Stimulated activated naive CD8-positive, alpha-beta T cell treated with anti-CD3 and anti-CD28 coated beads, Interleukin-15, amount 100 ng/mL, for 72 hours (primary cell): ENCODE results near the gene GSDME.

Experiments used
- ATAC-seq: fragments of 150-1000 bp; cut with Tn5 transposase; 2 replicates; pipeline ENCODE4 v1.10.0; 2021; ENCODE audit warnings: mild to moderate bottlenecking, moderate library complexity
- DNase-seq, 2 donors: peaks; one replicate each; pipeline ENCODE4 v3.0.0; 2021 to 2022
- H3K27ac Mint-ChIP-seq, 2 donors: one replicate each; pipeline ENCODE4 v1.8.0; 2022; ENCODE audit warnings: mild to moderate bottlenecking in 2 of 2, mixed read lengths in 2 of 2, moderate library complexity in 2 of 2
- H3K27me3 Mint-ChIP-seq: one replicate; pipeline ENCODE4 v1.8.0; 2022; ENCODE audit warnings: mixed read lengths
- H3K4me1 Mint-ChIP-seq: one replicate; pipeline ENCODE4 v1.8.0; 2022; ENCODE audit warnings: mild to moderate bottlenecking, mixed read lengths
- H3K4me3 Mint-ChIP-seq, 2 donors: one replicate each; pipeline ENCODE4 v1.8.0; 2022; ENCODE audit warnings: mild to moderate bottlenecking in 2 of 2, mixed read lengths in 2 of 2, moderate library complexity in 1 of 2
- H3K9me3 Mint-ChIP-seq, 2 donors: one replicate each; pipeline ENCODE4 v1.8.0; 2022; ENCODE audit warnings: mixed read lengths in 2 of 2

GSDME gene

DNA sequence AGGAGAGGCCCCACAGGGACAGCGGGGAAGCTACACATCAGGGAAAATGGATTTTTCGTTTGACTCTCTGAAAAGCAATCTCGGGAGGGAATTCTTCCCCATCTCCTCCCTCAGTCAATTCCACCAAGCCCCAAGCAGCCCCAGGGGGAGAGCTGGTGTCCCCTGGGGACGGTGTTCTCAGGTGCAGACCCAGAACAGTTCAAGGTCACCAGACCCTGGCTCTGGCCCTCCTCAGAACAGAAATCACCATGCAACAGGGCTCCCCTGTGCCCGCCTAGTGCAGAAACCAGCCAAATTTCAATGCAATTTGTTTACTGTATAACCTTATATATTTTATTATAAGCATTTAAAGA lies 34.1 kb downstream of the GSDME start:
- DNase-seq, result no peak
- Mint-ChIP-seq H3K4me1 (peaks cover 16% of the 10 kb centered on the region), H3K27ac (no peak overlapping the region), H3K9me3 (no peaks in the 10 kb centered on the region), H3K27me3 (peaks cover 52% of the 10 kb centered on the region), H3K4me3 (no peak overlapping the region)
- ATAC-seq, result no peak

DNA sequence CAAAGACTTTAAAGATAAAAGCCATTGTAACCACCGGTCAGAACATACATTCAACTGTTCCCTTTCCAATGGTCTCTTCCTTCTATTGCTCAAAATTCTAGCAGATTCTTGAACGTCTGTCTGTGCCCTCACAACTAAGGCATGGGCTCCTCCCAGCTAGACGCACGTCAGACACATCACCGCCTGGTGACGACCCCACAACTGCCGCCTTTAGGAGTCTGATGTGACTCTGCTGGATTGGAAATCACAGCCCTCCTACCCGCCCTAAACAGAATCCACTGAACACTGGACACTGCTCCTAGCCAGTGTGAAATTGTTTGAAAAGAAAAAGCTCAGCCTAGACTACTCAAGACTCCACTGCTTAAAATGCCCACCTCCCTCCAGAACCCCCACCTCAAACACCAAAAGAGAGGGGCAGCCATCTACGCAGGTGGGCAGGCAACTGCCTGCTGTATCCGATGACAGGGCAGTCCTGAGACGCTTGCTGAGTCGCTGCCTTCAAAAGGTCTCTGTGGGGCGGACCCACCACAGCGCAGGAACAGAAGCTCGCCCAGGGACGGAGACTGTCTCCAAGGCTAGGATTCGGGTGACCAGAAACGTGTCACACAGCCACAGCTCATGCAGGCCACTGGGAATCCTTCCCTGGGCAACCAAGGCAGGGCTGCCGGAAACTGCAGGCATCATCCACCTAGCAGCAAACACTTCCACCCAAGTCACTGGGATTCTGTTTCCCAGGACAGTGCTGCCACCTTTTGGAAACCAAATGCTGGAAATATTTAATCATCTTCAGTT lies 34.7 kb downstream of the GSDME start:
- Mint-ChIP-seq H3K4me3 (no peak overlapping the region), H3K9me3 (no peaks in the 10 kb centered on the region), H3K27me3 (peaks cover 46% of the 10 kb centered on the region), H3K4me1 (peaks cover 10% of the 10 kb centered on the region), H3K27ac (no peak overlapping the region)
- no peak for ATAC-seq
- no peak for DNase-seq

- H3K27ac Mint-ChIP-seq, result no peak overlapping the region
- no peaks in the 10 kb centered on the region for H3K4me1 Mint-ChIP-seq
- H3K4me3 Mint-ChIP-seq, result no peak overlapping the region
- peaks cover 44% of the 10 kb centered on the region for H3K27me3 Mint-ChIP-seq
- ATAC-seq (no peak), DNase-seq (no peak)
- H3K9me3 Mint-ChIP-seq, result no peaks in the 10 kb centered on the region
Observed at GRCh38 chr7:24721481-24722001, 35.7 kb downstream of the GSDME start.

GRCh38 chr7:24720283-24720682 lies 37.0 kb downstream of the GSDME start:
- Mint-ChIP-seq H3K9me3 (no peaks in the 10 kb centered on the region), H3K4me1 (peaks cover 7% of the 10 kb centered on the region), H3K27ac (no peak overlapping the region), H3K4me3 (no peak overlapping the region), H3K27me3 (peaks cover 46% of the 10 kb centered on the region)
- DNase-seq (no peak), ATAC-seq (no peak)

DNA sequence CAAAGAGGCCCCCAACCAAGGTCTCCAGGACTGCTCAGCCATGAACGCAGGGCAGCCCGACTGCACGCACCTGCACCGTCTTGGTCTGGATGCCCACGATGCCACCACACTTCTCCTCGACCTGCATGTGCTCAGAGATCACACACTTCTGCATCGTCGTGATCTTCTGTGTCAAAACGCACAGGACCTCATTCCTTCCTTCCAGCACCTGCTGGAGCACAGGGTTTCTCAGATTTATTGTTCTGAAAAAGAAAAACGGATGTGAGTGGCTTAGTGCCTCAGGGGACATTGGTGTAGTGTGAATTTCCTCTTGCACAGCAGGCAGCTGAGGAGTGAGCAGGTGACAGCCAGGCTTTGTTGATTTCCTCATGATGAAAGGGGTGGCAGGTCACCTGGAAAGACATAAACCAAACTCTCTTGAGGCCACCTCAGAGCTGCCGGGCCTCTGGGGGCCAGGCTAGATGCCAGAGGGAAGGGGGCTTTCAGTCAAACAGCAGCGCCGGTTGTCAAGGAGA lies 38.2 kb downstream of the GSDME start:
- ATAC-seq, result no peak

GRCh38 chr7:24718431-24718831 lies 38.8 kb downstream of the GSDME start:
- peaks cover 10% of the 10 kb centered on the region for H3K4me1 Mint-ChIP-seq
- DNase-seq, result no peak
- no peak for ATAC-seq
- no peaks in the 10 kb centered on the region for H3K9me3 Mint-ChIP-seq
- peaks cover 53% of the 10 kb centered on the region for H3K27me3 Mint-ChIP-seq
- no peak overlapping the region for H3K27ac Mint-ChIP-seq
- H3K4me3 Mint-ChIP-seq, result no peak overlapping the region

More for the DNA sequence above, 38.2 kb downstream of the GSDME start:
- Mint-ChIP-seq H3K27ac (no peak overlapping the region), H3K27me3 (peaks cover 48% of the 10 kb centered on the region), H3K4me1 (peaks cover 10% of the 10 kb centered on the region), H3K4me3 (no peak overlapping the region), H3K9me3 (no peaks in the 10 kb centered on the region)
- no peak for DNase-seq

DNA sequence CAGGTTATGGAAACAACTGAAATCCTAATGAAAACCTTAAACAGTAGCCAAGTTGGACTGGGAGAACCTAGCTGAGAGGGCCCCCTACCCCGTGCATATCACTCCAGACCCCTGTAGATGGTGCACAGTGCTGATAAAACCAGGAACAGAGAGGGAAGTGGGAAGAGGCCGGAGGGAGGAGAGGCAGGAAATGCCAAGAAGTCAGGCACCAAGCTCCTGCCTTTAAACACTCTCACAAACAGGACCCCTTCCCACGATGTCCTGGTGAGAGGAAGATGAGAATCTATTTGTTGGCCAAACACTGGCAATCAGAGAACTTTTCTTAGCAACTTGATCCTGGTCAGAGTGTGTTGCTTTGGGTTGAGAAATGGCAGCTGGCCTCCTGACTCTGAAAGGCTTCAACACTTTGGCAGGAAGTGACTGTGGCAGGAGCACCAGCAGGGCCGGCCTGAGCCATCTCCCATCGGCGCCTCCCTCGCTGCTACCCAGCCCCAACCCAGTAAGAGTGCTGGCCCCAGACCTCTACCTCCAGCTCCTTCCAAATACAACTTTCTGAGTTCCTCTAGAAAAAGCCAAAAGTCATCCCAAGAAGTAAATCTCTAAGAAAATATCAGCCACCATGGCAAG lies 39.5 kb downstream of the GSDME start:
- no peak overlapping the region for H3K4me3 Mint-ChIP-seq
- no peaks in the 10 kb centered on the region for H3K9me3 Mint-ChIP-seq
- ATAC-seq, result no peak
- peaks cover 59% of the 10 kb centered on the region for H3K27me3 Mint-ChIP-seq
- DNase-seq, result no peak
- H3K27ac Mint-ChIP-seq, result no peak overlapping the region
- H3K4me1 Mint-ChIP-seq, result peaks cover 10% of the 10 kb centered on the region

GRCh38 chr7:24717247-24717622 lies 40.0 kb downstream of the GSDME start:
- peak overlapping the region in 1 of 2 donors; percentile 45 for H3K27ac Mint-ChIP-seq
- H3K27me3 Mint-ChIP-seq, result peaks cover 59% of the 10 kb centered on the region
- DNase-seq (no peak), ATAC-seq (no peak)
- H3K4me1 Mint-ChIP-seq, result peaks cover 10% of the 10 kb centered on the region
- H3K4me3 Mint-ChIP-seq, result no peak overlapping the region
- no peaks in the 10 kb centered on the region for H3K9me3 Mint-ChIP-seq

DNA sequence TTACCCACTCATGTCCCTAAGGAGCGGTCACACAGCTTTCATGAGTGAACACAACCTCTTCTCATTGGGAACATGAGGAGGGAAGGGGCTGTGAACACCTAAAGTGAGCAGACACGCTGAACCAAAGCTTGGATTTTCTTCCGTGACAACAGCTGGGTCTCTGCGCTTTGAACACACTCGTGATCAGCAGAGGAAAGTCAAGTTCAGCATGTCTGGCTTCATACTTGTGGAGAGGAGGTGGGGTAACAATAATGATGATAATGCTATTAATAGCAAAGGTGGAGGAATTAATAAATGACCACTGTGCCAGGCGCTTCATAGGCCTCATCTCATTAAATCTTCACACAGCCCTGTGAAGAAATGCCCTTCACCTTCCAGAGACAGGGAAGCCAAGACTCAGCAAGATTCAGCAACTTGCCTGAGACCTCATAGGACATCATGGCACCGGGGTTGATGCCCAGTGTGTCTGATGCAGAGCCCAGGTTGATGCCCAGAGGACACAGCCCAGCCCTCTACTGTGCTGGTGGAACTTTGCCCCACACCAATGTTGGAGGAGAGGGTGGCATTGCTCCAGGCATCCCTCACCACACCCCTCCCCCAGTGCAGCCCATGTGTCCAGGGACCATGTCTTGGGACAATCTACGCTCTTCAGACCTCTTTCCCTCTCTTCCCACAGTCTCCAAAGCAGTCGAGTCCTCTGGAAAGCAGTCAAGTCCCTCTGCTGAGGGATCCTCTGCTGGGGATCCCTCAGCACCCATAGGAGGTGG lies 40.6 kb downstream of the GSDME start:
- DNase-seq (no peak), ATAC-seq (no peak)
- Mint-ChIP-seq H3K9me3 (no peaks in the 10 kb centered on the region), H3K27me3 (peaks cover 62% of the 10 kb centered on the region), H3K4me1 (peaks cover 10% of the 10 kb centered on the region), H3K27ac (no peak overlapping the region), H3K4me3 (no peak overlapping the region)

DNA sequence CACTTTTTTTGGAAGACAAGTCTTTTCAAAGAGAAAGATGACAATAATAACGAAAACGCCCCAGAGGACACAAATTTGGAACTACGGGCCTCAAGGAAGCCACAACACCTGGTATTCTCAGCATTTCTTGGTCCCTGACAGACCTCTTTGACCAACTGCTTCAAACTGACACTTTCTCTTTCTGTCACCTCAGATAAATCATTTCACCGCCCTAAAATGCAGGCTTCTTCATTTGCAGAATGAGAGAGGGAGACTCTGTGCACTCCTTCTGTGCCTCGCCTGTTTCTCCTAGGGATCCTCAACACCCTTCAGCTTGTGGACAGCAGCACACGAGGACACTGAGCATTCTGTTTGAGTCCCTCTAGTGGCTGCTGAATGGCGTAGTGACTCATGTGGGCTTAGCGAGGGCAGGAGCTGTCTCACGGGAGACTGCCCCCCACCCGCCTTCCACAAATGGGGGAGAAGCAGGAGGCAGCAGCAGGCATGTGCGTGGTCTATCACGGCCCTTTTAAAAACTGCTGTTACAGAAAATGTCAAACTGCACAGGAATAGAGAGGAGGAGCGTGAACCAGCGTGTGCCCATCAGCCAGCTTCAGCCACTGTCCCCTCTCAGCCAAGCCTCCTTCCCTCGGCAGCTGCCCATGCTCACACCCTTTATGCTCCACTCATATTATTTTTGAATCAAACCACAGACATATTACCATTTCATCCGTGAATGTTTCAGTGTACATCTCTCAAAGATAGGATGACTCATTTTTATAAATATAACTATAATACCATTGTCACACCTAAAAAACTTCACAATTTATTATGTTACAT lies 41.4 kb downstream of the GSDME start:
- Mint-ChIP-seq H3K4me3 (no peak overlapping the region), H3K9me3 (no peaks in the 10 kb centered on the region), H3K27ac (peak overlapping the region in 1 of 2 donors; percentile 56), H3K27me3 (peaks cover 62% of the 10 kb centered on the region), H3K4me1 (peaks cover 10% of the 10 kb centered on the region)
- DNase-seq, result no peak
- ATAC-seq, result peak; percentile 66

- H3K27ac Mint-ChIP-seq, result no peak overlapping the region
- H3K4me1 Mint-ChIP-seq, result peaks cover 10% of the 10 kb centered on the region
- H3K4me3 Mint-ChIP-seq, result no peak overlapping the region
- no peaks in the 10 kb centered on the region for H3K9me3 Mint-ChIP-seq
- DNase-seq (no peak), ATAC-seq (no peak)
- H3K27me3 Mint-ChIP-seq, result peaks cover 62% of the 10 kb centered on the region
Observed at GRCh38 chr7:24715171-24715570, 42.1 kb downstream of the GSDME start.

DNA sequence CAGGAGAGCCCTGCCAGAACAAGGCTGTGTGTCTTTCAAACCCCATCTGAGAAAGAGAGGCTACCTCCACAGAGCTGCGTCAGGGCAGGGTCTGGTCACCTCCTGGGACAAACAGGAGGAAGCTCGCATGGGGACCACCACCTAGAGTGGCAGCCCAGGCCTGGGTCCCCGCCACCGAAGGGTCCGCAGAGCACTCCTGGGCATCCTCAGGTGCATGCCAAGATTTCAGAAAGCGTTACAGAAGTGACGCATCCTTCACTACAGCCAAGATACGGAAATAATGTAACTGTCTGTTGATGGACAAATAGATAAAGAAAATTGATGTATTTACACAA lies 42.6 kb downstream of the GSDME start:
- Mint-ChIP-seq H3K27me3 (peaks cover 59% of the 10 kb centered on the region), H3K4me3 (no peak overlapping the region), H3K4me1 (peaks cover 10% of the 10 kb centered on the region), H3K9me3 (no peaks in the 10 kb centered on the region), H3K27ac (peak overlapping the region in 1 of 2 donors; percentile 8)
- DNase-seq (no peak), ATAC-seq (no peak)

DNA sequence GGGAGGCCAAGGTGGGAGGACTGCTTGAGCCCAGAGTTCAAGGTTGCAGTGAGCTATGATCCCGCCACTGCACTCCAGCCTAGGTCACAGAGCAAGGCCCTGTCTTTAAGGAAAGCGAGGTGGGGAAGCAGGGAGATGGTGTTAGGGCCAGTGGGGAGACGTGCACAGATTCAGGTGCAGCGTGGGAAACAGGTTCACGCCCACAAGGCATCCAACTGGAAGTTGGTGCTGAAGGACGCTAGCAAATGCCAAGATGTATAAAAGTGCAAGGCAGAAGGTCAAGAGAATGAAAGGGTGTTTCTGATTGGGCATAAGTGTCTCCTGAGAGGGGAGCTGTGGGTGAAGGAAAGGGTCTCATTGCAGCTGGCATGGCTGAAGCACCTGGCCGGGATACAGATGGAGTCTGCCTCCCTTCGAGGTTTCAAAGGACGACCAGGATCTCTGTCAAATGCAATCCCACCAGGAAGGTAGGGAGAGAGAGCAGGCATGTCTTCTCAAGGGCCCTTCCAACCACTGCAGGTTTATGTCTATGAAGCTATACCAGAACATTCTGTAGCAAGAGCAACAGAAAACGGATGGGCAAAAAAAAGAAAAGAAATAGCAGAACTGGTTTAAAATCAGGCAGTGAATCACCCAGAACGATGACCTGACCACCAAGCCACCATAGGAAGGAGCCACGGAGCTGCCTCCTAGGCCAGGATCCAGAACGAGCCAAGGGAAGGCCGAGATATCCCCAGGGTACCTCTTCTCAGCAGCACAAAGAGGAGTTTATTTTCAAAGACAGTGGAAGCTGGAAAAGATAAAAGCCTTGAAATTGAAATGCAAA lies 43.2 kb downstream of the GSDME start:
- ATAC-seq (no peak), DNase-seq (no peak)
- Mint-ChIP-seq H3K9me3 (no peaks in the 10 kb centered on the region), H3K4me3 (no peak overlapping the region), H3K27me3 (peaks cover 53% of the 10 kb centered on the region), H3K27ac (no peak overlapping the region), H3K4me1 (peaks cover 10% of the 10 kb centered on the region)

DNA sequence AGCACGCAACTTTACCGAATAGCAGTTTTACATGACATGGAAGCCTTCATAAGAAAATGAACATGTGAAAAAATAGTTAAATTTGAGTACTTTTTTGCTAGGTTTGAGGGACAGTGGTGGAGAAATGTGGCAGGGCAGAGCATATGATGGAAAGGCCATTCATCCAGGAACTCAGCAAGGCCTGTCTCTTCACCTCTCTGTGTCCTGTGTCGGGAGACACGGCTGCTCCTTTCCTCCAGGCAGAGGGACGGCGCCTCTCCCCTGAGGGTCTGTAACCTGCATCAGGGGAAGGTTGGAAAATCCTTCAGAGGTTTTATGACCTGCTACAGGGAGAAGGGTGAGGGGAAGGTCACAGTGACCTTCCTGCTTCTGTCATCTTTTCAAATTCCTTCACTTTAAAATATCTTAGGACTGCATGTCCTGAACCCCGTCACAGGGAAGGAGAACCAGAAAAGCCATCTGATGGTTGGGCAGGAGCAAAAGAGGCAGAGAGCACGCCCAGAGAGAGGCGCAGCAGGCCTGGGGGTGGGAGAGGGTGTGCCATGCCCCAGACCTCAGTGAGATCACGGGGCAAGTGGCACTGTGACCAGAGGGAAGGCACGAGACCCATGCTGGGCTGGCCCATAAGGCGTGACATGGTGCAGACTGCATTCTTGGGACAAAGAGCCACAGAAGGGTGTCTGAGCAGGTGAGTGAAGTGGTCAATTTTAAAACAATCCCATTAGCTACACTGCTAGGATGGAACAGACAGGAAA lies 44.0 kb downstream of the GSDME start:
- no peaks in the 10 kb centered on the region for H3K9me3 Mint-ChIP-seq
- DNase-seq (no peak), ATAC-seq (no peak)
- peak overlapping the region in 1 of 2 donors; percentile 52 for H3K27ac Mint-ChIP-seq
- H3K27me3 Mint-ChIP-seq, result peaks cover 49% of the 10 kb centered on the region
- no peak overlapping the region for H3K4me3 Mint-ChIP-seq
- H3K4me1 Mint-ChIP-seq, result peaks cover 10% of the 10 kb centered on the region
